ENCODE data around the gene MYLK.

MYLK gene

GRCh38 chr3:123672429-123673146, 211.5 kb downstream of the MYLK start:
- DNase-seq (ENCODE audit: low read depth in 3 of 3), result no peak

DNA sequence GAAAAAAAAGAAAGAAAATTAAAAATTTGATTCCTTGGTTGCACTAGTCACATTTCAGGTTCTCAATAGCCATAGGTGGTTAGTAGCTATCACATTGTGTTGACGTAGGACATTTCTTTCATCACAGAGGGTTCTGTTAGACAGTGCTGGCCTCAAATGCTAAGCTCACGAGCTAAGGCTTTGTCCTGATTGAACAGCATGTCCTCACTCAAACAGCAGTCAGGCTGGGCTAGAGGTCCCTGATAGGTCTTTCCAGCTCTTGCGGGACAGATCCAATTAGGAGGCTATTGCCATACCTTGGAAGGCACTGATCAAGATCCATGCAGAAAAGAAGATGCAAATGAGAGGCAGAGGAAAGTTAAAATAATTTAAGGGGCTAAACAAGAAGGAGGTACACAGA, 213.4 kb downstream of the MYLK start:
- DNase-seq (ENCODE audit: low read depth in 3 of 3), result no peak

DNA sequence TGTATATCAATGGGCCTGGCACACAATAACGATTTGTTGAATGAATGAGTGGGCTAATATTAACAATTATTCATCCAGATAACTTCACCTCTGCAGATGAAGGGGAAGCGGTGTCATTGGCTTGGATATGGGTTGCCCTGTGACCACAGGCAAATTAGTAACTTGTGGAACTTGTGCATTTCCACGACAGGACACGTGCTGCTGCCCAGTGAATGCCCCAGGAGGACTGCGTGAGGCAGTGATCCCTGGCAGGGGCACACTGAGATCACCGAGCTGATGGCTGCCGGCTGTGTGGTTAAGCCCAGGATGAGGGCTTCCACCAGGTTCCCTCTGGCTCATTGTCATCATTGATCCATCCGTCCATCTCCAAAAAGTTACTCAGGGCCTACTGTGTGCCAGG, 215.2 kb downstream of the MYLK start:
- DNase-seq (ENCODE audit: low read depth in 3 of 3), result no peak

- DNase-seq (ENCODE audit: low read depth in 3 of 3), result no peak
Observed at GRCh38 chr3:123667784-123668183, 216.3 kb downstream of the MYLK start.

DNA sequence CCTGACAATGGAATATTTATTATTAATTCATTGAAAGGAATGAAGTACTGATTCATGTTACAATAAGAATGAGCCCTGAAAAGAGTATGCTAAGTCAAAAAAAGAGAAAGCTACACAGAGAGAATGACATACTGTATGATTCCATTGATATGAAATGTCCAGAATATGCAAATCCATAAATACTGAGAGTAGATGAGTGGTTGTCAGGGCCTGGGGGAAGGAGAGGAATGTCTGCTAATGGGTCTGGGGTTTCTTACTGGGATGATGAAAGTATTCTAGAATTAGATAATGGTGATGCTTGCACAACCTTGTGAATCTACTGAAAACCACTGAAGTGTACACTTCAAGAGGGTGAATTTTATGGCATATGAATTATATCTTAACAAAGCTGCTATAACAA, 219.4 kb downstream of the MYLK start:
- DNase-seq (ENCODE audit: low read depth in 3 of 3), result no peak

GRCh38 chr3:123663977-123664376, 220.2 kb downstream of the MYLK start:
- DNase-seq (ENCODE audit: low read depth in 3 of 3), result no peak

GRCh38 chr3:123661973-123662372, 222.2 kb downstream of the MYLK start:
- no peak for DNase-seq (ENCODE audit: low read depth in 3 of 3)

DNA sequence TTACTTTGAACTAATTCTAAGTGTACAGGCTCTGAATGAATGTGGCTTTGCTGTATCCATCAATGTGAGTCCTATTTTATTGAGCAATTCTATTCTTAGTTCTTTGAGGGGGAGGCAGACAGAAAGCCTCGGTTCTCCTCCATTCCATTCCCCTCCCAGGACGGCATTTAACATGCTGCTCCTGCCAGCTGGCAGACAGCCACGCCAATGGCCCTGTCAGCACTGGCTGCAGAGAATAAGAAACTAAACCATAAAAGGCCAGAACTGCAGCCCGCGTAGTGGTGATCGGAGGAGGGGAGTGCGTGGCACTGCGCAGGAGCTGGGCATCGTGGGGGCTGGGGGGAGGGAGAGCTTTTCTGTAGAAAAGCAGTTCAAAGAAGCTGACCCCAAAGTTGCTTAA, 223.2 kb downstream of the MYLK start:
- no peak for DNase-seq (ENCODE audit: low read depth in 3 of 3)

DNA sequence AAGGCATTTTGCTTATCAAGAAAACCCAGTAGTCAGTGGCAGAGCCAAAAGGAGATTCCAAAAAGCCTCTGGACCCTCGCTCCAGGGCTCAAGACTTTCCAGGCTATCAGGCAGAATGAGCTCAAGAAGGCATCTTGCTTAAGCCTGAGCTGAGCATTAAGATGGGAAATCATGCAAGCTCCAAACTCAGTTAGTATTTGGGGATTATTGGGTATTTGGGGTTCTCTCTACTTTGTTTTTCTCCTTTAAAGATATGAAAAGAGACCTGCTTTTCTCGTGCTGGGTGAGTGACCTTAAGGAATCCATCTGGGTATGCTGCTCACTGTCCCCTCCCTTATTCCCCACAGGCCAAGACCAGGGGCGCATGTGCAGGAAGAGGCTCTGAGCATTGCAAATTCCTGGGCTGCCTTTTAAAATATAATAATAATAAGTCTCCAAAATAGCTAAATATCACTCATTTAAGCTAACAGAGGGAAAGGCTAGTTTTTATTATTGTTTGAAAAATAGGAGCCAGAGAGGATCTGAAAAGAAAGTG, 223.9 kb downstream of the MYLK start:
- no peak for DNase-seq (ENCODE audit: low read depth in 3 of 3)

- DNase-seq (ENCODE audit: low read depth in 3 of 3), result no peak
Observed at GRCh38 chr3:123658852-123659206, 225.3 kb downstream of the MYLK start.

DNA sequence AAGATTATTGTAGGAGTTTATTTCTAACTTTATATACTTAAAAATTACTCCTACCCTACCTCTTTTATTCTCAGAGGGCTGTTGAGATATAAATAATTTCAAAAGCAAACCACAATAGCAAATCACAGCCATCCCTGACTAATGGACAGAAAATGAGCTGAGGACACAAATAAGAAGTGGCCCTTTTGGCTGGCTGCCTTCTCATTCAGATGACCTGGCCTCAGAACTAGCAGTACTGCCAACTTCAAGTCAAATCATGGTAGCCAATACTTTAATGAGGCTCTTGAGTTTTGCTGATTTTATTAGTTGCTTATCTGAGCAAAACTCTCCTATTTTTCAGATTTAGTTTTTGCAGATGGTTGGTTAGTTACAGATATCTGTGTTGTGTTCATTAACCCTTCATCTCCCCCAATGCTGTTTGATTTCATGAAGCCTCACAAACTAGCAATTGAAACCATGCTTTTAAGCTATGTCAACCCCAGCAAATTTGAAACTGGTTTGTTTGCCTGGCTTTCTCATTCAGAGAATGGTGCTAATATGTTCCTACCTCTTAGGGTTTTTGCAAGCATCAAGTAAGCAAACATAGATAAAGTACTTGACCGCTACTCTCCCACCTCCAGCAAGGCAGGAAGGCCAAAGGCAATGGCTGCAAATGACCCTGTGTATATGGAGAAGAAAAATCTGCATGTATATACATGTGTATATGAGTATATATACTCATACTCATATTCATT, 225.8 kb downstream of the MYLK start:
- DNase-seq (ENCODE audit: low read depth in 3 of 3), result no peak

DNA sequence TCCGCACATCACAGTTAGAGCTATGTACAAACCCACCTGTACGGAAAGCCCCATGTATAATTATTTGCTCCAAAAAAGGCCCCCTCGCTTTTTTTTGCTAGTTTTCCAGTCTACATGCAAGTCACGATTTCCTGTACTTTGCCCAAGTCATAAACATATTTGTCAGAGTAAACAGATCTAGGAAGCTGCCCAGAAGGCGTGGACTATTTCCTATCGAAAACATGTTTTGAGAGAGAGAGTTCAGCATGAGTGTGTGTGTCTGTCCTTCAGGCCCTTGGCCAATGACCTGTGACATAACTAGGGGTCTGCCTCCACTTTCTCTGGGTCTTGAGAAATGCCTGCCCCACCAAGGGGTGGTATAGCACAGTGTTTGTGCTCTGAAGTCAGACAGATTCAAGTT, 226.6 kb downstream of the MYLK start:
- no peak for DNase-seq (ENCODE audit: low read depth in 3 of 3)

GRCh38 chr3:123657111-123657510, 227.0 kb downstream of the MYLK start:
- no peak for DNase-seq (ENCODE audit: low read depth in 3 of 3)

GRCh38 chr3:123656691-123657090, 227.4 kb downstream of the MYLK start:
- DNase-seq (ENCODE audit: low read depth in 3 of 3), result no peak

DNA sequence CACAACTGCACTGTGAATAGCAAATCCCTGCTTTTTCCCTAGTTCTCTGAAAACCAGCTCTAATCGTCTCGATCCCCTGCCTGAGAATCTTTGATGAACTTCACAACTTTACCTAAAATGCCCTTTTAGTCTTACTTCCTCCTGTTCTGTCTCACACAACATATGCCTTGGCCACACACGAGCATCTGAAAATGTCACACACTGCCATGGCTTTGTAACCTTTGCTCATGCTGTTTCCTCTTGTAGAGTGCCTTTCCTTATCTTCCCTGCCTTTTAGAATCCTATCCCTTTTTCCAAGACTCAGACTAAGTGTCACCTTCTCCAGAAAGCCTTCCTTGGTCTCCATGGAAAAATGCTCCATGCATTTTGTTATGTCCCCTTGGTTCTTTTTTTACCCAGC, 227.9 kb downstream of the MYLK start:
- no peak for DNase-seq (ENCODE audit: low read depth in 3 of 3)

DNA sequence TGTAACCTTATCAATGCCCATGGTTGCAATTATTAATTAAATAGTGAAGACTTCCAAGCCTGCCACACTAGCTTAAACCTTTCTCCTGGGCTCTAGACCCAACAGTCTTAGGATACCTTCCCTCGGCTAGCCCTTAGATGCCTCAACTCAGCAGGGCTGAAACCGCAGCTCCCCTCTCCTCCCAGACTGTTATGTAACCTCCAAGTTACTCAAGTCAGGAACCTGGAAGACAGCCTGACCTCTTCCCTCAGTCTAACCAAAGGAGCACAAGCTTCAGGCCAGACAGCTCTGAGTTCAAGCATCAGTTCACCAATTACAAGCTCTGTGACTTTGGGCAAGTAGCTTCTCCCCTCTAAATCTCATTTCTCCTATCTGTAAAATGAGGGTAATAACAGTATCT, 228.7 kb downstream of the MYLK start:
- DNase-seq (ENCODE audit: low read depth in 3 of 3), result no peak

DNA sequence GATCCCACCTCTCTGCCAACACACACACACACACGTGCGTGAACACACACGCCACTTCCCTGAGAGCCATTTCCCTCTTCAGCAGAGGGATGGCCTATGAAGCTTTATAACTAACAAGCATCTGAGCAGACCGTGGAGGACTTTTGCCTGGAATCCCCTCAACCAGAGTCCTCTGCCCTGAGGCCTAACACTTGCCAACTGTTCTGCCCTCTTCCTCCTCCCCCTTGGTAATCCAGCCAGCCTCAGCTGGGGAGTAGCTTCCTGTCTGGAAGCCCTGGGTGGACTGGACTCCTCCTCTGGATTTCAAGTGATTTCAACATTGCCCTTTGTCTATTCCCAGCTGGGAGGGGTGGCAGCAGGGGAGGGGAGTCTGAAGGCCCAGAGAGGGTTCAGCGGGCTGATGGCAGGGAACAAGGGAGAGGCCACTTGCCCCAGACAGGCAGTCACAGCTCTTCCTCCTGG, 230.9 kb downstream of the MYLK start:
- no peak for DNase-seq (ENCODE audit: low read depth in 3 of 3)

DNA sequence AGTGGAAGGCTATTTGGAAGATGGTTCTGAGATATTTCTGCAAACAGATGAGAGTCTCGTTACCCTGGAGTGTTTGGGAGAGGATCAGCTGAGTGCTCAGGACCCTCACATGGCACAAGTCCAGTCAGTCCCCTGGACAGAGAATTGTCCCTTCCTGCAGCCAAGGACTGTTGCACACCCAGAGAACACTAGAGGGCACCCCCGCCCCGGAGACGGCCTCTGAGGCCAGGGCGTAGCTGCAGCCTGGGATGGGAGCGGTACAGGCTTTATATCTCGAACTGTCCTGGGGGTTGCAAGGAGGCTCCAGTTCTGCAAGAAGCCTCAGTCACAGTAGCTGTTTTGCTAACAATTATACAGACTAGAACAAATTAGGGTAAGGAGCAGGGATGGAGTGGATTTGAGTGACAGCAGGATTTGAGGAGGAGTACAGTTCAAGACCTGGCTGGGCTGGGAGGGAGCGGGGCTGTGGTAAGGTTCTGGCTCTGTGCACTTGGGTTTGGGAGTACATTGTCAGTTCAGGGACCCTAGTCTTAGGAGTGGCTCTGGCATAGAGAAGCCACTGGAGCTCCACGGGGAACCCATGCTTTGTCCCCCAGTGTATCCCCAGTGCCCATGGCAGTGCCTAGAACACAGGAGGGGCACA, 231.7 kb downstream of the MYLK start:
- DNase-seq (ENCODE audit: low read depth in 3 of 3), result no peak

DNA sequence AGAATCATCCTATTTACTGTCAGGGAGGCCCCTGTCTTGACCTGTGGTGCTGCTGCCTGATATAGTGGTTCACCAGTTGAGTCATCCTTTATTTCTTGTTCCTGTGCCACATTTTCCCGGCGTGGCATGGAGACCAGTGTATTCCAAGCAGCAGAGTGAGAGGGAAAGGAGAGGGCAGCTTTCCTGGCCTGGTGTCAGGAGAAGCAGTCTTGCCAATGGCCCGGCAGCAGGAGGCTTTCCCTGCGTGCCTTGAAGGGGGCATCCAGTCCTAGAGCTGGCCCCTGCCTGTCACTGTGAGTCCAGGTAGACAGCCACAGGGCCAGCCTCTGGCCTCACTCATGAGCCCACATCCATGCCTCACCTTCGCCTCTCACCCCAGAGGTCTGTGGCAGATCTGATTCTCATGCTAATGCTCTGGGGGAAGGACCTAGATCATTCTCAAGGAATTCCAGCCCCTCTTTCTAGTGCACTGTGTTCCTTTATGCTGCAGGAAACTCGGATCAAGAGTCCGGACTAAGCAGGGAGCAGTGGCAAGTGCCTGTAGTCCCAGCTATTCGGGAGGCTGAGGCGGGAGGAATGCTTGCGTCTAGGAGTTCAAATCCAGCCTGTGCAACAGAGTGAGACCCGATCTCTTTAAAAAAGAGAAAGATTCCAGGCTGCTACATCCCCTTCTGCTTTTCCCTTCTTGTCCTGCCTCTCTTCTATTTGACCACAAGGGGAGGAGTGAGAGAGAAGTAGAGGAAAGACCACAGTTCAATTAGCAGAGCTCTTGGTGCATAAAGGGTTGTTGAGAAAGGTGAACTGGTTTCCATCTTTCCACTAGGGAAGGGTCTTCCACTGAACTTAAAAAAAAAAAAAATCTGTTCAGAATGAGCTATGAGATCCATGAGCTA, 232.4 kb downstream of the MYLK start:
- DNase-seq (ENCODE audit: low read depth in 3 of 3), result no peak

GRCh38 chr3:123650101-123650500, 234.0 kb downstream of the MYLK start:
- no peak for DNase-seq (ENCODE audit: low read depth in 3 of 3)

DNA sequence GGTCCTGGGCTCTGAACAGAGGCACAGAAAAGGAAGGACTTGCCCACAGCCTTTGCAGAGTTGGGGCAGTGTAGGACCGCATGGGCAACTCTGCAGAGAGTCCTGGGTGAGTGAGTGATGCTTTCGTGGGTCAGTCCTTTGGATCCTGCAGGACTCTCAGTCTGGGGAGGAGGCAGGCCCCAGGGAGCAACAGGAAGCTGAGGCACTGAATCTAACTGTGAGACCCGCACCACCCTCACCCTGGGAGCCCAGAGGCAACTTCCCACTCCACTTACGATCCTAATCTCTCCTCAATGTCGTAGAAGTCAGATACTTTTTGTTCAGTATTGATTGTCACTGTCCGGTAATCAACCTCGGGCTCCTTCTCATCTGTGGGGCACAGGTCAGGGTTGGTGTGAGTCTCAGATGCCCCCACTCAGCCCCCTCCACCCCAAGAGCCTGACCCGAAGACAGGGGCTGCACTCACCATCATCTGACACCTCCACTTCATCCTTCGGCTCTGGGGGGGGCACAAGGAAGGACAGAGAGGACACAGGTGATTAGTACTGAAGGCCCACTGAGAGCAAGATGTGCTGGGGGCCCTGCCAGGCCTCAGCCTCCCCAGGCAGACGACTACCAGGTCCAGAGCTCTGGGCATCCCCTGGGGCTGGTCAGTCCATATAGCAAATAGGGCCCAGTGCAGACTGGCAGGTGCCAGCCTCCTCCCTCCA, 235.3 kb downstream of the MYLK start:
- no peak for DNase-seq (ENCODE audit: low read depth in 3 of 3)
